CD14-positive monocyte (primary cell): ENCODE measurements around the gene GALNT15. TPM values are rescaled to one million over a fixed set of nuclear protein-coding genes. Genes with fewer than 3 reads are reported as not detected.

Experiments
- DNase-seq, 3 donors: peaks; one replicate each; pipeline ENCODE4 v3.0.0-alpha.2; 2011 to 2022
- H2AFZ ChIP-seq: 2 replicates; pipeline ENCODE4 v1.6.0; 2012; ENCODE audit warnings: mild to moderate bottlenecking, low read depth, low read length, inconsistent platforms; ENCODE audit not compliant: insufficient read depth, poor library complexity, severe bottlenecking
- H3K27ac ChIP-seq, 2 donors: 1 replicate in 1 of 2; 2 replicates in 1 of 2; pipeline ENCODE4 v1.5.1; 2012 to 2013; ENCODE audit warnings: low read length in 2 of 2, control low read depth in 1 of 2, inconsistent platforms in 1 of 2, low read depth in 1 of 2, mild to moderate bottlenecking in 1 of 2
- H3K27me3 ChIP-seq, 2 donors: one replicate each; pipeline versions ENCODE4 v1.6.0 to v1.6.1; 2011 to 2013; ENCODE audit warnings: low read length in 2 of 2; ENCODE audit not compliant: control insufficient read depth in 2 of 2, insufficient read depth in 2 of 2
- H3K36me3 ChIP-seq, 2 donors: replicated peaks in 1 of 2; 1 replicate in 1 of 2; 2 replicates in 1 of 2; pipeline versions ENCODE4 v1.5.1 to v1.6.1; 2012 to 2013; ENCODE audit warnings: low read length in 2 of 2, control low read depth in 1 of 2, inconsistent platforms in 1 of 2, mild to moderate bottlenecking in 1 of 2; ENCODE audit not compliant: insufficient read depth in 2 of 2, control insufficient read depth in 1 of 2
- H3K4me1 ChIP-seq, 2 donors: 1 replicate in 1 of 2; 2 replicates in 1 of 2; pipeline versions ENCODE4 v1.5.1 to v1.6.1; 2012 to 2013; ENCODE audit warnings: low read length in 2 of 2, control low read depth in 1 of 2, inconsistent platforms in 1 of 2, mild to moderate bottlenecking in 1 of 2, moderate library complexity in 1 of 2; ENCODE audit not compliant: insufficient read depth in 2 of 2, control insufficient read depth in 1 of 2
- H3K4me2 ChIP-seq: replicated peaks from 2 replicates; pipeline ENCODE3; 2012; ENCODE audit warnings: low read length, moderate library complexity, mild to moderate bottlenecking; ENCODE audit not compliant: poor library complexity, severe bottlenecking; ENCODE audit errors: extremely low read depth
- H3K4me3 ChIP-seq, 3 experiments: fragments of 200-600 bp in 1 of 3; sonication (generic) in 1 of 3; replicated peaks in 1 of 3; 1 replicate in 2 of 3; 2 replicates in 1 of 3; pipeline ENCODE4 v1.5.1; 2011 to 2013; ENCODE audit warnings: low read length in 3 of 3, mild to moderate bottlenecking in 3 of 3, control low read depth in 2 of 3, low read depth in 2 of 3, inconsistent platforms in 1 of 3, moderate library complexity in 1 of 3
- H3K79me2 ChIP-seq: 2 replicates; pipeline ENCODE4 v1.6.0; 2012; ENCODE audit warnings: mild to moderate bottlenecking, control low read depth, inconsistent platforms, low read length, moderate library complexity; ENCODE audit not compliant: insufficient read depth
- H3K9ac ChIP-seq: 2 replicates; pipeline ENCODE4 v1.6.0; 2017; ENCODE audit warnings: low read length, mild to moderate bottlenecking; ENCODE audit not compliant: insufficient read depth, poor library complexity, severe bottlenecking
- H3K9me3 ChIP-seq, 2 donors: replicated peaks in 1 of 2; 1 replicate in 1 of 2; 2 replicates in 1 of 2; pipeline versions ENCODE4 v1.5.1 to v1.6.1; 2012 to 2013; ENCODE audit warnings: low read length in 2 of 2, control low read depth in 1 of 2; ENCODE audit not compliant: control insufficient read depth in 1 of 2, insufficient read depth in 1 of 2
- H4K20me1 ChIP-seq: 2 replicates; pipeline ENCODE4 v1.6.0; 2012; ENCODE audit warnings: mild to moderate bottlenecking, low read length, control low read depth, moderate library complexity; ENCODE audit not compliant: insufficient read depth
- H3K27ac Mint-ChIP-seq, 7 donors: one replicate each; pipeline ENCODE4 v1.8.0; 2020; ENCODE audit warnings: mild to moderate bottlenecking in 7 of 7, mixed read lengths in 7 of 7, moderate library complexity in 6 of 7, inconsistent platforms in 2 of 7
- H3K27me3 Mint-ChIP-seq, 3 donors: one replicate each; pipeline ENCODE4 v1.8.0; 2021 to 2022; ENCODE audit warnings: low read depth in 3 of 3, mild to moderate bottlenecking in 3 of 3, mixed read lengths in 3 of 3, moderate library complexity in 3 of 3, inconsistent platforms in 1 of 3
- H3K36me3 Mint-ChIP-seq, 2 donors: one replicate each; pipeline ENCODE4 v1.8.0; 2020; ENCODE audit warnings: mixed read lengths in 2 of 2, inconsistent platforms in 1 of 2, mild to moderate bottlenecking in 1 of 2
- H3K4me1 Mint-ChIP-seq: one replicate; pipeline ENCODE4 v1.8.0; 2020; ENCODE audit warnings: mild to moderate bottlenecking, mixed read lengths
- H3K4me3 Mint-ChIP-seq, 2 donors: one replicate each; pipeline ENCODE4 v1.8.0; 2020; ENCODE audit warnings: mild to moderate bottlenecking in 2 of 2, mixed read lengths in 2 of 2, moderate library complexity in 1 of 2
- H3K9me3 Mint-ChIP-seq, 7 donors: one replicate each; pipeline ENCODE4 v1.8.0; 2020 to 2022; ENCODE audit warnings: mixed read lengths in 7 of 7, mild to moderate bottlenecking in 6 of 7, moderate library complexity in 6 of 7, inconsistent platforms in 2 of 7
- WGBS: methylation state at CpG from one replicate; pipeline ENCODE4 v1.1.5; 2013; ENCODE audit warnings: missing lambda C conversion rate; ENCODE audit not compliant: insufficient coverage; 5-methylcytosine and 5-hydroxymethylcytosine counted together
- intact Hi-C, 2 donors: fragments of 100-400 bp; cut with micrococcal nuclease; formaldehyde crosslinking; loops; one replicate each; pipeline versions ENCODE4 v1.15.0 to v1.15.1; 2023
- polyA plus RNA-seq, 3 donors: library from polyadenylated mRNA; depleted of rRNA in 1 of 3; unstranded in 2 of 3; stranded (reverse) in 1 of 3; fragments of 300-500 nt in 2 of 3; fragments of >200 nt in 1 of 3; fragmentation: Illumina TruSeq in 2 of 3; gene quantifications; 1 replicate in 2 of 3; 2 replicates in 1 of 3; pipeline ENCODE4 v1.2.3, GENCODE V29; 2012 to 2021
- TF ChIP-seq, protein P1 (sequence below): fragments of 200-600 bp; IDR thresholded peaks from one replicate; pipeline ENCODE4 v1.8.0; 2022; ENCODE audit warnings: antibody characterized with exemption, mild to moderate bottlenecking

Gene GALNT15
- polyA plus RNA-seq, 3 donors: not detected

GRCh38 chr3:16231983-16232382, 57.5 kb downstream of the GALNT15 start:
- intact Hi-C loops: no loop called here
- Histone ChIP-seq H3K9me3 (no peaks in the 10 kb centered on the region), H3K27me3 (no peaks in the 10 kb centered on the region), H3K4me1 (peaks cover 0 to 6% of the 10 kb centered on the region in 2 donors), H3K4me3 (no peak overlapping the region), H3K27ac (no peak overlapping the region), H3K79me2 (no peaks in the 10 kb centered on the region), H3K9ac (no peak overlapping the region), H2AFZ (no peak overlapping the region), H3K4me2 (no peak overlapping the region), H3K36me3 (no peaks in the 10 kb centered on the region), H4K20me1 (no peaks in the 10 kb centered on the region)
- peaks cover 0 to 3% (median 0%) of the 10 kb centered on the region in 7 donors for H3K9me3 Mint-ChIP-seq
- TF ChIP-seq, protein P1, sequence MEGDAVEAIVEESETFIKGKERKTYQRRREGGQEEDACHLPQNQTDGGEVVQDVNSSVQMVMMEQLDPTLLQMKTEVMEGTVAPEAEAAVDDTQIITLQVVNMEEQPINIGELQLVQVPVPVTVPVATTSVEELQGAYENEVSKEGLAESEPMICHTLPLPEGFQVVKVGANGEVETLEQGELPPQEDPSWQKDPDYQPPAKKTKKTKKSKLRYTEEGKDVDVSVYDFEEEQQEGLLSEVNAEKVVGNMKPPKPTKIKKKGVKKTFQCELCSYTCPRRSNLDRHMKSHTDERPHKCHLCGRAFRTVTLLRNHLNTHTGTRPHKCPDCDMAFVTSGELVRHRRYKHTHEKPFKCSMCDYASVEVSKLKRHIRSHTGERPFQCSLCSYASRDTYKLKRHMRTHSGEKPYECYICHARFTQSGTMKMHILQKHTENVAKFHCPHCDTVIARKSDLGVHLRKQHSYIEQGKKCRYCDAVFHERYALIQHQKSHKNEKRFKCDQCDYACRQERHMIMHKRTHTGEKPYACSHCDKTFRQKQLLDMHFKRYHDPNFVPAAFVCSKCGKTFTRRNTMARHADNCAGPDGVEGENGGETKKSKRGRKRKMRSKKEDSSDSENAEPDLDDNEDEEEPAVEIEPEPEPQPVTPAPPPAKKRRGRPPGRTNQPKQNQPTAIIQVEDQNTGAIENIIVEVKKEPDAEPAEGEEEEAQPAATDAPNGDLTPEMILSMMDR: no peak
- H3K36me3 Mint-ChIP-seq: no peaks in the 10 kb centered on the region
- no peak overlapping the region for H3K4me3 Mint-ChIP-seq
- H3K27ac Mint-ChIP-seq: no peak overlapping the region
- WGBS: no CpG with 5 or more reads among the region's 2 CpGs
- no peak for DNase-seq
- H3K27me3 Mint-ChIP-seq: no peaks in the 10 kb centered on the region
- H3K4me1 Mint-ChIP-seq: peaks cover 6% of the 10 kb centered on the region

DNA sequence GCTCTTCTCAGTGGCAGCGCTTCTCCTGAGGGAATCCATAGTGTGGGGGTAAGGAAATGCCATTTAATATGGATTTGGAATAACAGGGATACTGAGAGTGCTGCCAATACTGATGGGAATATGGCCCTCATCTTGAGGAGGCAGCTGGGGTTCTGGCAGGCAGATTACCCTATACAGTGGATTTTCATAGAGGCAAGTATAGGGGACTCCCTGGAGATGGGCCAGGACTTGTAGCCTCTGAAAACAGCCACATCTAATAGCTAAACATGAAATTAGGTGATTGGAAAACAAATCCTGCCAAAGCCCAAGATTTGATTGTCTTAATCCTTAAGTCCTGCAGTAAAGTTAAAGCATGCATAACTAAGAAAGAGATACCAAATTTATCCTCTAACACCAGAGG, 59.3 kb downstream of the GALNT15 start:
- no peak overlapping the region for H3K4me2 ChIP-seq
- H3K9ac ChIP-seq: no peak overlapping the region
- Mint-ChIP-seq H3K9me3 (peaks cover 0 to 3% (median 0%) of the 10 kb centered on the region in 7 donors), H3K36me3 (no peaks in the 10 kb centered on the region), H3K27ac (no peak overlapping the region), H3K27me3 (no peaks in the 10 kb centered on the region), H3K4me1 (peaks cover 6% of the 10 kb centered on the region), H3K4me3 (no peak overlapping the region)
- intact Hi-C loops: no loop called here
- H3K27me3 ChIP-seq: no peaks in the 10 kb centered on the region
- no peaks in the 10 kb centered on the region for H3K79me2 ChIP-seq
- no CpG with 5 or more reads among the region's 1 CpG for WGBS
- H3K27ac ChIP-seq: no peak overlapping the region
- no peak overlapping the region for H2AFZ ChIP-seq
- H3K9me3 ChIP-seq: no peaks in the 10 kb centered on the region
- no peaks in the 10 kb centered on the region for H4K20me1 ChIP-seq
- DNase-seq: no peak
- no peak overlapping the region for H3K4me3 ChIP-seq
- H3K4me1 ChIP-seq: peaks cover 0 to 8% of the 10 kb centered on the region in 2 donors
- no peaks in the 10 kb centered on the region for H3K36me3 ChIP-seq
- TF ChIP-seq, protein P1: no peak
